HG03439 (cell line): ENCODE data around the gene FCN2.
A peak's percentile ranks its signal among the peaks of the same experiment; 100 is the strongest.

Experiments
- ATAC-seq: cut with Tn5 transposase; IDR thresholded peaks from one replicate; pipeline ENCODE4 v1.9.1; 2021; ENCODE audit warnings: mild to moderate bottlenecking, moderate library complexity; ENCODE audit not compliant: unreplicated experiment

Gene FCN2

DNA sequence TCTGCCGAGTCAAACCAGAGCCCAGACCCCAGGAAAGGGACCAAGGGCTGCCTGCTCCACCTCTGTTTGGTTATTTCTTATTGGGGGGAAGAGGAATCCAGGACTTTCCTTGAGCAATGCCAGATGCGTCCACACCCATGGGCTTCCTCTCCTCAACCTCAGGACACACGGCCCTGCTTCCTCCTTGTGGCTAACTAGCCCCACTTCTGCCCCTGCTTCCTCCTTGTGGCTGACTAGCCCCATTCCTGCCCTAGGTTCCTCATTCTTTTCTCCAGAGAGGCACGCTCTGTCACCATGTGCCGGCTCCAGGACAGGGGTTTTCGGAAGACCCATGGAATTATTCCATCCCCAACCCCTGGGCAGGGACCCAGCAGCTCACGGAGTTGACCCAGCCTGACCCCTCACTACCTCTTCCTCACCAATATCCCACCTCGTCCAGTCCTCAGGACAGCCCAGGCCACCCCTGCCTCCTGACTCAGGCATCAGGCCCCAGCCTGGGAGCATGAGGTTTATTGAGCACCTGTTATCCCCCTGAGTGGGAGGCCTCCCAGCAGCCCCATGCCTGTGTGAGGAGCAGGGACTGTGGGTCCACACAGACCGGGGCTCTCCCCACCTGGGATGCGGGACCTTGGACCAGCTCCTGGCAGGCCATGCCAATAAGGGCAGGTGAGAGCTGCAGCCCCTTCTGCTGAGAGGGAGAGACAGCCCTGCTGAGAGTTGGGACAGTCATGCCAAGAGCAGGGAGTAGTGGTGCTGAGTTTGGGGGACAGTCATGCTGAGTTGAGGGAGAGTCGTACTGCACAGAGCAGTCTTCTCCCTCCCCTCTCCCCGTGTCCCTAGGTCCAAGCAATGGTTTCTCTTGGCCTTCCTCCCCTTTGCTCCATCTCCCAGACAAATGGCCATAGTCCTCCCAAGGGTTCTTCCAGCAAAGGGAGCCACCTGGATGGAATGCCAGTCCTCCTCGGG is 48.9 kb downstream of the FCN2 start:
- ATAC-seq, result no peak

DNA sequence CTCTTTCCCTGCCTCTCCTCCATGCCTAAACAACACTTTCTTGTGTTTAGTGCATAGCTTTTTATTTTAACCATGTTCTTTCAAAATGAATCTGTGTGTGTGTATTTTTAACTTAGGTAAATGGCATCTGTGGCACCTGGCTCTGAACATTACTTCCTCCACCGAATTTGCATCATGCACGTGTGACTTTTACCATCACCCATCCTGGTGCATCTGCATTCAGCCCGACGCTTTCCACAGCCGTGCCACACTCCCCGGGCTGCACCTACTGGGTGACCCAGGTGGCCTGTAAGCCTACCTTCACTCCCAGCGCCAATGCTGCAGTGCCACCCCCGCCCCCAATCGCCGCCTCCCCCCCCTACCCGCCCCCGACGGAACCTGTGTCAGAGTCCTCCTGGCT is 49.8 kb downstream of the FCN2 start:
- peak; percentile 75 for ATAC-seq

DNA sequence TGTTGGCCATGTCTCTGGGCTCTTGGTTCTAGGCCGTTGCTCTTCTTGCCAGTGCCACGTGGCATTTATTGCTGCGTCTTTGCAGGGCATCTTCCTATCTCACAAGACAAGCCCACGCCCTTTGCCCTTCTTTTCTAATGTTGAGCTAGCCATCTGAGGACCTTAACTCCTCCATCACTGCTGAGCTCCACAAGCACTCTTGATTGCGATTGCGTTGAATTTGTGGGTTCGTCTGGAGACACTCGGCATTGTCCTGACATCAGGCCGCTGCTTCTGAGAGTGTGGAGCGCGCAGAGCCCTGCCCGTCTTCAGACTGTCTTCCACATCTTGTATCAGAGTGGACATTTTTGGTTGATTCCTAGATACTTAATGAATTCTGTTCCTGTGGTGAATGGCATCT is 51.6 kb downstream of the FCN2 start:
- ATAC-seq, result no peak

DNA sequence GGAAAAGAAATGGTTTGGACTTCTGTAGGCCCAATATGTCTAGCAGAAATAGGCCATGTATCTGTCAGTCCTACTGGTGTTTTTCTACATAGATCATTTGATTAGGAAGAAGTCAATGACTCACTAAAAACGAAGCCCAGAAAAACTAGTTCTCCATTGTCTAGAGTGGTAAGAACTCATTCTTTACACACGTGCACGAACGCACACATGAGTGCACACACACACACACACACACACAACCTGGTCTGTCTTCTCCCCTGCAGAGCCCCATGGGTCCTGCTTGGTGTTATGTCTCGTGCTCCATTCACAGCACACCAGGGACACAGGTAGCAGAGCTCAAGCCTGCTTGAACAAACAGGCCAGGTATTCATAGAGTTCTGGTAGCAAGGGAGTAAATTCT is 52.0 kb downstream of the FCN2 start:
- no peak for ATAC-seq

DNA sequence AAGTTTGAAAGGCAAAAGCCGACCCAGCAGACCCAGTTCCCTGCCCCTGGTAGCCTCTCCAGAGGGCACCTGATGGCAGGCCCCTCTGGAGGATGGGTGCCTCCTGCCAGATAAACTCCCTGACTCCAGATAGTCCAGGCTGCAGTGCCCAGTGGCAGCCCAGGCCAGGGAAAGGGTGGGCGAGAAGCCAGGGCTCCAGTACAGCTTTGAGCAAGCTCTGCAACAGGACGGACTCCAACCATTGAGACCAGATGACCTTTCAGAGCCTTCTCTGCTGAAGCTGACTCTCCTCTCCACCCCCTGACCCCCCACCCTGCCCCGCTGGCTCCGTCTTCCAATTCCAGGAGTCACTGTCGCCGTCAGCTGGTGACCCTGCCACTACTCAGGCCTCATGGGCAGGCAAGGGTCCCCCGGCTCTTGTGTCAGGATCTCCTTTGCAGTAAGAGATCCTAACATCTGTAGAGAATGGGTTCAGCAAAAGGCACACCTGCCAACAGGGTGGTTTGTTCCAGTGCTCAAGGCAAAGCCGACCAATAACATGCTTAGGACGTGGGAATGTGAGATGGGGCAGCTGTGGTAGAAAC is 52.6 kb downstream of the FCN2 start:
- ATAC-seq, result no peak

DNA sequence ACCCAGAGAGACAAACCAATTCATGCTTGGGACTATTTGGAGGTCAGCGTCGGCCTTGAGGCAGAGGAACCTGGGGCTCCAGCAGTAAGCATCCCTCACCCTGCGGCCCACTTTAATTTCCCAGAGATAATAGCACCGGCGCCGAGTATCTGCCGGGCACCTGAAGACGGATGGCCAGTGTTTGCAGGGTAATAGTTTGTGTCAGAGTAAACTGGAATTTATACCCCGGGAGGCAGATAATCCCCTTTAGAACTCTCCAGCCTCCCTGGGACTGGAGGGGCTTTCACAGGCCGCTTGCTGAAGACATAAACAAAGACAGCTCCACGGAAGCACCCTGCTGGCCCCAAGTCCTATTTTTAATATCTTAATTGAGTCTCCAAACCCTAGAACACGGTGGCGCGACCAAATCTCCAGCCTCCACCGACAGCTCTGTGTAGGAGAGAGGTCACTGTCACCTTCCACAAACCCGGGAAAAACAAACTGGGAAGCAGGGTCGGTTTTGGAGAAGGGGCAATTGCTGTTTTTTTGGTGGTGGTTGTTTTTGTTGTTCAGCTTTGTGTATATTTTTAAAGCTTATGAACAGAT is 54.5 kb downstream of the FCN2 start:
- ATAC-seq, result no peak

DNA sequence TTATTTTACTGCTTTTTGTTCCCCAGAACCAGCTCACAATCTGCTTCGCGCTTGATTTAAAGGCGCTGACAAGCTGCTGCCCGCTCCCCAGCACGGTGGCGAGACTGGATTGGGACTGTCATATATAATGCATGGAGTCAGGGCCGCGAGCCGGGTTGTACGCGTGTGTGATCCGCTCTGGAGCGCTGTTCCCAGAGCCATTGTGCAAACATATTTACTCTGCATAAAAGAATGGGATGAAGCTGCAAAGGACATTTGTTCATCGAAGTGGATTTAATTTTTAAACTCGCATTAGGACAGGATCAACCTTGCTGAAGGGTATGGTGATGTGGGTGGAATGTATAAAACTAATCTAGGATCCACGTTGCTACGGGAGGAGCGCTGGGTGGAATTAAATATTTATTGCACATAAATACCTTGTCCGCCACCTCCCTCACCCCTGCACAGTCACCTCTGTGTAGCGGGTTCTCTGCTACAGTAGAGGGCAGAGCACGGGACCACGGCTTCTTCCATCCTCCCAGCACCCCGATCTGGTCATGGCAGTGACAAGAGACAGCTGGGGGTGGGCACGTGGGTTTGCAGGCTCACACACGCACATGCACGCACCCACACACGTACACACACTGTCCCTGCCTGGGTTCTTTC is 55.2 kb downstream of the FCN2 start:
- no peak for ATAC-seq

DNA sequence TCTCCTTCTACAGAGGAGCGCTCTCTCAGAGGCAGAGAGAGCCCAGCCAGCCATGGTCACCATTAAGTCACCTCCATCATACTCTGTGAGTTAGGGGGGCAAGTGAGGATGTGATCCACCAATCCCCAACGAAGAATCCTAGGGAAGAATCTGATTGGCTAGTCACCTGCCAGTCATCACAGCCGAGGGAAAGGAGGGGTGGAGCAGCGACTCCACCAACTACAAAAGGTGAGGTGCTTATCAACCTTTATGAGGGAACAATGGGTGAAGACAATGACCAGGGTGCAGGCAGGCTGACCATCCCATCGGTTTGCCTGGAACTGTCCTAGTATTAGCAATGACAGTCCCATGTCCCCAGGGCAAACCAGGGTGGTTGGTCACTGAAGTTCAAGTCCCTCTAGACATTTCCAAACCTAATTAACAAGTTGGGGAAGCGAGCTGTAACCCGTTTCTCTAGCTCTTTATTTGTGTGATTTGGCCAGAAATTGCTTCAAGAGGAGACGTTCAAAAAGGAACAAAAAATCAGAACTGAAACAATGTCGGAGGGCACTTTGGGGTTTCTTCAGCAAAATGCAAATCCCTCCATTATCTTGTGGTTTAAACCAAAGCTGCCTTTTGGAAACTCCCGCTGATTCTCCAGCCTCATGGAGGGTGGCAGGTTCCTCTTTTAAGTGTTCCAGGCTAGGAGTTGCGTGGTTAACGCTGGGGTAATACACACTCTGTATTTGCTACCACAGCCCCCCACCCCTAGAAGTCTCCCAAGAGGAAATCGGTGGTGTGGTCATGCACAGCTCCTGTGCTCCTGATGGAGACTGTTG is 55.9 kb downstream of the FCN2 start:
- ATAC-seq, result no peak
